Suprapubic skin (tissue), 4 donors: ENCODE measurements around the gene RABEP1. TPM values are rescaled to one million over a fixed set of nuclear protein-coding genes. Genes with fewer than 3 reads are reported as not detected.

ENCODE experiments used
- DNase-seq, 2 donors: peaks; one replicate each; pipeline ENCODE4 v3.0.0-alpha.2; 2019; ENCODE audit warnings: low spot score in 2 of 2
- H3K27ac ChIP-seq: fragments of 200-600 bp; sonication (generic); one replicate; pipeline ENCODE4 v1.5.1; 2019
- H3K27me3 ChIP-seq: fragments of 200-600 bp; sonication (generic); one replicate; pipeline ENCODE4 v1.5.1; 2019
- H3K36me3 ChIP-seq: fragments of 200-600 bp; sonication (generic); one replicate; pipeline ENCODE4 v1.5.1; 2019
- H3K4me1 ChIP-seq: fragments of 200-600 bp; sonication (generic); one replicate; pipeline ENCODE4 v1.5.1; 2019
- H3K4me3 ChIP-seq: fragments of 200-600 bp; sonication (generic); one replicate; pipeline ENCODE4 v1.5.1; 2019; ENCODE audit warnings: mild to moderate bottlenecking
- H3K9me3 ChIP-seq: fragments of 200-600 bp; sonication (generic); one replicate; pipeline ENCODE4 v1.5.1; 2019
- CTCF ChIP-seq, 2 donors: fragments of 200-600 bp in 1 of 2; fragments of 450-650 bp in 1 of 2; sonication (generic) in 1 of 2; IDR thresholded peaks; one replicate each; pipeline ENCODE4 v1.5.1; 2016 to 2019; ENCODE audit warnings: antibody characterized with exemption in 2 of 2, mild to moderate bottlenecking in 1 of 2, moderate library complexity in 1 of 2
- EP300 ChIP-seq: sonication (generic); formaldehyde crosslinking; IDR thresholded peaks from one replicate; pipeline ENCODE4 v1.6.1; 2017; ENCODE audit warnings: antibody characterized with exemption
- POLR2A ChIP-seq, 2 donors: fragments of 450-650 bp; IDR thresholded peaks; one replicate each; pipeline ENCODE4 v1.6.1; 2017; ENCODE audit warnings: antibody characterized with exemption in 2 of 2, mild to moderate bottlenecking in 2 of 2, moderate library complexity in 2 of 2
- POLR2AphosphoS5 ChIP-seq, 3 donors: sonication (generic); formaldehyde crosslinking; IDR thresholded peaks; one replicate each; pipeline ENCODE4 v1.6.1; 2017; ENCODE audit warnings: antibody characterized with exemption in 3 of 3
- WGBS: methylation state at CpG from one replicate; pipeline ENCODE4 v1.1.5; 2018; 5-methylcytosine and 5-hydroxymethylcytosine counted together
- total RNA-seq, 4 donors: library from RNA; depleted of rRNA; stranded (reverse); fragments of >200 nt; gene quantifications; one replicate each; pipeline ENCODE4 v1.1.0, GENCODE V29; 2016

RABEP1 gene
- total RNA-seq, 4 donors from 2014 or later: 19.2 to 46.4 (median 25.0) TPM

- H3K36me3 ChIP-seq: no peaks in the 10 kb centered on the region
- no peaks in the 10 kb centered on the region for H3K27me3 ChIP-seq
- TF ChIP-seq POLR2A (IDR thresholded peaks at IDR 0.05): no peak
- TF ChIP-seq CTCF (IDR thresholded peaks at IDR 0.05): no peak
- TF ChIP-seq POLR2AphosphoS5 (IDR thresholded peaks at IDR 0.05): no peak
- no peak for TF ChIP-seq EP300
- no peaks in the 10 kb centered on the region for H3K9me3 ChIP-seq
- 39% methylated on average over 5 of the region's 5 CpGs for WGBS
- no peak for DNase-seq
- H3K27ac ChIP-seq: no peak overlapping the region
- H3K4me1 ChIP-seq: peaks cover 24% of the 10 kb centered on the region
- peak overlapping the region; percentile 81 for H3K4me3 ChIP-seq
Measured at GRCh38 chr17:5283571-5284315, 1.7 kb downstream of the RABEP1 start.

- Histone ChIP-seq H3K27me3 (no peaks in the 10 kb centered on the region), H3K4me1 (peaks cover 24% of the 10 kb centered on the region), H3K4me3 (no peak overlapping the region), H3K27ac (no peak overlapping the region), H3K36me3 (no peaks in the 10 kb centered on the region), H3K9me3 (no peaks in the 10 kb centered on the region)
- DNase-seq: no peak
- TF ChIP-seq POLR2AphosphoS5 (IDR thresholded peaks at IDR 0.05) (no peak), EP300 (no peak), CTCF (IDR thresholded peaks at IDR 0.05) (no peak), POLR2A (IDR thresholded peaks at IDR 0.05) (no peak)
- 75% methylated on average over 7 of the region's 7 CpGs for WGBS
Measured at GRCh38 chr17:5284681-5285080, 2.6 kb downstream of the RABEP1 start.

GRCh38 chr17:5286846-5287245, 4.8 kb downstream of the RABEP1 start:
- no peak overlapping the region for H3K4me3 ChIP-seq
- H3K27ac ChIP-seq: no peak overlapping the region
- H3K4me1 ChIP-seq: peaks cover 24% of the 10 kb centered on the region
- no peak for DNase-seq
- TF ChIP-seq POLR2A (IDR thresholded peaks at IDR 0.05): no peak
- H3K36me3 ChIP-seq: no peaks in the 10 kb centered on the region
- H3K9me3 ChIP-seq: no peaks in the 10 kb centered on the region
- WGBS: 91% methylated on average over 3 of the region's 3 CpGs
- H3K27me3 ChIP-seq: no peaks in the 10 kb centered on the region

DNA sequence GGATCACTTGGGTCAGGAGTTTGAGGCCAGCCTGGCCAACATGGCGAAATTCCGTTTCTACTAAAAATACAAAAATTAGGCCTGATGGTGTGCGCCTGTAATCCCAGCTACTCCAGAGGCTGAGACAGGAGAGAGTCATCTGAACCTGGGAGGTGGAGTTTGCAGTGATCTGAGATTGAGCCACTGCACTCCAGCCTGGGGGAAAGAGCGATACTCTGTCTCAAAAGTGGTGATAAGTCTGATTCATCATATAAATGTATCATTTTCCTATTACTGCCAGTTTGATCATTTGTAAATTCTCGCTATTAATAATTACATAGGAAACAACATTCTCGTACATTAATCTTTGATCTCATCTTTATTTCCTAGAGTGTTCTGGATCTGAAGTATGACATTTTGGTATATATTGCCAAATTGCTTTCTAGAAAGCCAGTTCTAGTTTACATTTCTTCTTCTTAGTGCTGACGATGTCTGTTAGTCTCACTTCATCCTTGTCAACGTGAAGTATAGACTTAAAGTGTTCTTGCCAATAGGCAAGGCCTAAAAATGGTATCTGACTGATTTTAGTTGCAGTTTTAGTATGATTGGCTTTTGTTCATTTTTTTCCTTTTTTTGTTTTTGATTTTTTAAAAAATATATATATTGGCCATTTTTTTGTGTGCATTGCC, 9.7 kb downstream of the RABEP1 start:
- no peak for DNase-seq
- Histone ChIP-seq H3K27ac (no peak overlapping the region), H3K9me3 (no peaks in the 10 kb centered on the region), H3K27me3 (no peaks in the 10 kb centered on the region), H3K36me3 (no peaks in the 10 kb centered on the region), H3K4me1 (no peaks in the 10 kb centered on the region), H3K4me3 (no peak overlapping the region)
- TF ChIP-seq POLR2A (IDR thresholded peaks at IDR 0.05) (no peak), POLR2AphosphoS5 (IDR thresholded peaks at IDR 0.05) (no peak), EP300 (no peak), CTCF (IDR thresholded peaks at IDR 0.05) (no peak)
- WGBS: 77% methylated on average over 8 of the region's 8 CpGs

- 67% methylated on average over 2 of the region's 2 CpGs for WGBS
- TF ChIP-seq CTCF (IDR thresholded peaks at IDR 0.05) (no peak), EP300 (no peak), POLR2AphosphoS5 (IDR thresholded peaks at IDR 0.05) (no peak), POLR2A (IDR thresholded peaks at IDR 0.05) (no peak)
- no peak overlapping the region for H3K4me3 ChIP-seq
- H3K27ac ChIP-seq: no peak overlapping the region
- no peaks in the 10 kb centered on the region for H3K36me3 ChIP-seq
- no peaks in the 10 kb centered on the region for H3K27me3 ChIP-seq
- DNase-seq: no peak
- H3K9me3 ChIP-seq: no peaks in the 10 kb centered on the region
- no peaks in the 10 kb centered on the region for H3K4me1 ChIP-seq
Measured at GRCh38 chr17:5297245-5297644, 15.2 kb downstream of the RABEP1 start.
